Motor neuron (in vitro differentiated cells): ENCODE data around the gene RAB36. TPM values are rescaled to one million over a fixed set of nuclear protein-coding genes. Genes with fewer than 3 reads are reported as not detected.

ENCODE experiments used
- ATAC-seq, 8 experiments: fragments of 200-7000 bp; cut with Tn5 transposase; replicated peaks in 6 of 8; 2 replicates each; pipeline ENCODE4 v1.8.0; 2021; ENCODE audit warnings: mild to moderate bottlenecking in 8 of 8, moderate library complexity in 8 of 8
- H3K27ac ChIP-seq, 2 donors: fragments of 250-450 bp; sonication (Bioruptor Pico); 2 replicates each; pipeline ENCODE4 v1.9.0; 2021; ENCODE audit warnings: antibody characterized with exemption in 2 of 2, mild to moderate bottlenecking in 2 of 2, moderate library complexity in 1 of 2
- H3K4me1 ChIP-seq, 2 donors: fragments of 250-450 bp; sonication (Bioruptor Pico); replicated peaks in 1 of 2; 2 replicates each; pipeline ENCODE4 v1.6.1; 2021; ENCODE audit warnings: antibody characterized with exemption in 2 of 2, mild to moderate bottlenecking in 2 of 2, moderate library complexity in 1 of 2
- H3K4me3 ChIP-seq, 5 donors: fragments of 250-450 bp; sonication (Bioruptor Pico); 2 replicates each; pipeline ENCODE4 v1.9.0; 2021; ENCODE audit warnings: antibody characterized with exemption in 5 of 5, mild to moderate bottlenecking in 5 of 5, moderate library complexity in 4 of 5
- WGBS, 10 experiments: fragments of 450-650 bp; shearing (Covaris generic); methylation state at CpG; one replicate each; pipeline ENCODE4 v1.0.0; 2022; 5-methylcytosine and 5-hydroxymethylcytosine counted together
- in situ Hi-C, 9 experiments: fragments of 400-800 bp; cut with MboI; loops; one replicate each; pipeline ENCODE4 v1.15.0; 2021; ENCODE audit warnings: low sequenced_read_pairs in 9 of 9, low pct_unique_long_range_greater_than_20kb in 2 of 9; ENCODE audit not compliant: unreplicated experiment in 9 of 9
- total RNA-seq, 8 experiments: library from RNA; unstranded; fragments of 300-600 nt; gene quantifications; 2 replicates each; pipeline versions ENCODE4 v1.2.3 to v1.2.4, GENCODE V29; 2022

The RAB36 gene, protein sequence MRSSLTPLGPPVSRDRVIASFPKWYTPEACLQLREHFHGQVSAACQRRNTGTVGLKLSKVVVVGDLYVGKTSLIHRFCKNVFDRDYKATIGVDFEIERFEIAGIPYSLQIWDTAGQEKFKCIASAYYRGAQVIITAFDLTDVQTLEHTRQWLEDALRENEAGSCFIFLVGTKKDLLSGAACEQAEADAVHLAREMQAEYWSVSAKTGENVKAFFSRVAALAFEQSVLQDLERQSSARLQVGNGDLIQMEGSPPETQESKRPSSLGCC
- total RNA-seq: 10 to 100 TPM in 1 of 8 experiments, 1 to 10 TPM in 7; 3.1 to 14.4 (median 3.9) TPM

GRCh38 chr22:23144932-23145877 is at the start of gene RAB36:
Gene RAB36, plus strand, starts transcription at chr22:23145477. Its CDS starts 1,140 bp downstream, at chr22:23146617.
- H3K4me1 ChIP-seq: peaks cover 44 to 57% of the 10 kb centered on the region in 2 donors
- in situ Hi-C loops: loop anchor here in 4 of 9 experiments (25.0 kb wide), 2 partner anchors 183 to 358 kb away; no protein-coding TSS in a partner anchor
- H3K4me3 ChIP-seq: peak within 1 kb of the TSS; percentile 37 to 47 (median 44)
- WGBS, 10 experiments: 0 to 60% (median 10%) methylated on average over 1 to 8 of the region's 62 CpGs; no CpG with 5 or more reads in 5 of the 10 experiments
- H3K27ac ChIP-seq: peak within 1 kb of the TSS; percentile 66 to 87
- peak; percentile 82 to 90 (median 86) for ATAC-seq

DNA sequence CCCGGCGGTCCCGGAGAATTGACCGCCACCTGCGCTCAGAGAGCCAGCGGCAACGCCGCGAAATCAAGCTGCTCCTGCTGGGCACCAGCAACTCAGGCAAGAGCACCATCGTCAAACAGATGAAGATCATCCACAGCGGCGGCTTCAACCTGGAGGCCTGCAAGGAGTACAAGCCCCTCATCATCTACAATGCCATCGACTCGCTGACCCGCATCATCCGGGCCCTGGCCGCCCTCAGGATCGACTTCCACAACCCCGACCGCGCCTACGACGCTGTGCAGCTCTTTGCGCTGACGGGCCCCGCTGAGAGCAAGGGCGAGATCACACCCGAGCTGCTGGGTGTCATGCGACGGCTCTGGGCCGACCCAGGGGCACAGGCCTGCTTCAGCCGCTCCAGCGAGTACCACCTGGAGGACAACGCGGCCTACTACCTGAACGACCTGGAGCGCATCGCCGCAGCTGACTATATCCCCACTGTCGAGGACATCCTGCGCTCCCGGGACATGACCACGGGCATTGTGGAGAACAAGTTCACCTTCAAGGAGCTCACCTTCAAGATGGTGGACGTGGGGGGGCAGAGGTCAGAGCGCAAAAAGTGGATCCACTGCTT is 49.4 kb upstream of the RAB36 start:
- in situ Hi-C loops: no loop called here
- Histone ChIP-seq H3K27ac (peak overlapping the region; percentile 32 to 57), H3K4me1 (peaks cover 18 to 22% of the 10 kb centered on the region in 2 donors), H3K4me3 (no peak overlapping the region)
- ATAC-seq: no peak
- WGBS, 10 experiments: 60 to 100% (median 93%) methylated on average over 1 to 24 of the region's 45 CpGs; no CpG with 5 or more reads in 4 of the 10 experiments

DNA sequence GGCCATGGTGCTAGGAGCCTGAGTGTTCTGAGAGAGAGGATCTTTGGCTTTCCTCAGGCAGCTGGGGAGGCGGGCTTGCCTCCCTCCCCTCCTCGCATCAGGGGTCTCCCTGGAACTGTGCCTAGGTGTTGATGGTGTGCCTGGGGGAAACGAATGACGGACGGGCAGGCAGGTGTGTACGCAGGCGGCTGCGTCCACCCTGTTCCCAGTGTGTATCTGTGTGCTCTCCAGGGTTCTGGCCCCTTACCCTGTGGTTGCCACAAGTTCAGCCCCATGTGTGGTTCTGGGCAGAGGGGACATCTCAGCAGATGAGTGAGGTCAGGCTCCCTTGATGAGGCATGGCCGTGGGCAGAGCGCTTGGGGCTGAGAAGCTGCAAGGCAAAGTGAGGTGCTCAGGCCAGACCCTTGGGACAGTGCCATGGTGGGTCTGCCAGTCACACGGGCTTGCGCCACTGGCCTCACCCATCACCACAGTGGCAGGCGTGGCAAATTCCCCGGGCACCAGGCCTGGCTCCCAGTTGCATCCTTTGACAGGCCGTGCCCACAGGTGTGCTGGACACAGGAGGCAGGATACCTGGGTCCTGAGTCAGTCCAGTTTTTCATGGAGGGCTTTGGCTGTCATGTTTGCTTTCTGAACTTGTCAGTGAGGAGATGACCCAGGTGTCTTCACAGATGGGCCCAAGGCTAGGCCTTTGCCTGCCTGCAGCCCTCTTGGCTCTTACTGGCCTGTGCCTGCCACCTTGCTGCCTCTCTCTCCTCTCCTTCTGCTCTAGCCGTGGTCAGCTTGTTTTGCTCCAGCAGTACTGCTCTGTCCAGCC is 47.7 kb upstream of the RAB36 start:
- in situ Hi-C loops: no loop called here
- WGBS, 10 experiments: 79 to 100% (median 100%) methylated on average over 1 to 2 of the region's 16 CpGs; no CpG with 5 or more reads in 6 of the 10 experiments
- H3K4me3 ChIP-seq: no peak overlapping the region
- H3K27ac ChIP-seq: peak overlapping the region; percentile 39 to 66
- no peak for ATAC-seq
- H3K4me1 ChIP-seq: peaks cover 18 to 22% of the 10 kb centered on the region in 2 donors

DNA sequence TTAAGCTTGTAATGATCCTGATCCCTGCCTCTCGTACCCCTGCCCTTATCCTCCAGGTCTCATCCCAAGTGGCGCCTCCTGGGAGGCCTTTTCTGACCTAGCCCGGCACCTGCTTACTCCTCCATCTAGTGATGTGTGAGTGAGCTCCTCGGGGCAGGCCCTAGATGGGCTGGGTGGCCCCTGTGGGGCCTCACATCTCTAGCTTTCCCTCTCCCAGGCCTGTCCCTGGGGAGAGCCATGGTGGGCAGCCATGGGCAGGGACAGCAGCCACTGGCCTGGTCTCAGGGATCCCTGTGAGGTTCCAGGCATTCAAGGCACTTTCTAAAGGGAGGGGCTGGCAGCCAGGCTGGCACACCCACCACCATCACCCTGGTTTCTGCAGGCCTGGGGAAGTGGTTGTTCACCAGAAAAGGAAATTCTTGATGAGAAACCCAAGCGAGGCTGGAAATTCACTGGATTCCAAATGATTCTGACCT is 47.0 kb upstream of the RAB36 start:
- in situ Hi-C loops: no loop called here
- no peak for ATAC-seq
- WGBS, 10 experiments: 75 to 100% (median 100%) methylated on average over 1 to 3 of the region's 5 CpGs; no CpG with 5 or more reads in 5 of the 10 experiments
- no peak overlapping the region for H3K4me3 ChIP-seq
- peaks cover 16% of the 10 kb centered on the region in 2 donors for H3K4me1 ChIP-seq
- peak overlapping the region; percentile 20 to 40 for H3K27ac ChIP-seq

GRCh38 chr22:23098718-23099530 is 46.4 kb upstream of the RAB36 start:
- Histone ChIP-seq H3K27ac (peak overlapping the region in 1 of 2 donors; percentile 43), H3K4me3 (no peak overlapping the region), H3K4me1 (peaks cover 12 to 16% of the 10 kb centered on the region in 2 donors)
- in situ Hi-C loops: no loop called here
- no peak for ATAC-seq
- WGBS, 10 experiments: 55 to 100% (median 90%) methylated on average over 2 to 7 of the region's 28 CpGs; no CpG with 5 or more reads in 7 of the 10 experiments

DNA sequence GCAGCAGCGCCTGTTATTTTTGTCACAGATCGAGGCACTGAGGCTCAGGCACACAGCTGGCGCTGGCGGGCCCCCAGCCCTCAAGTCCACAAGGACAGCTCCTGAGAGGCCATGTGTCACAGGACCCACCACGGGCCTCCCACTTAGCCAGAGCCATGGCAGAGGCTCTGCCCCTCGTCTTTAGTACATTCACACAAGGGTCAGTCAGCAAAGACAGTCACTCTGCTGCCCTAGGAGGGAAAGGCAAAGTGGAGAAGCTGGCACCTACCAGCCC is 45.8 kb upstream of the RAB36 start:
- Histone ChIP-seq H3K4me1 (peaks cover 7 to 12% of the 10 kb centered on the region in 2 donors), H3K27ac (peak overlapping the region; percentile 26 to 43), H3K4me3 (no peak overlapping the region)
- in situ Hi-C loops: no loop called here
- no peak for ATAC-seq
- 84 to 100% methylated on average over 1 to 5 of the region's 6 CpGs; no CpG with 5 or more reads in 8 of the 10 experiments for WGBS, 10 experiments

- in situ Hi-C loops: no loop called here
- H3K4me1 ChIP-seq: peaks cover 0 to 4% of the 10 kb centered on the region in 2 donors
- ATAC-seq: peak in 1 of 8 experiments; percentile 13
- H3K4me3 ChIP-seq: no peak overlapping the region
- no peak overlapping the region for H3K27ac ChIP-seq
- WGBS, 10 experiments: 100% methylated on average over 2 of the region's 7 CpGs; no CpG with 5 or more reads in 9 of the 10 experiments
These were observed 45.0 kb upstream of the RAB36 start for GRCh38 chr22:23100124-23100801.

DNA sequence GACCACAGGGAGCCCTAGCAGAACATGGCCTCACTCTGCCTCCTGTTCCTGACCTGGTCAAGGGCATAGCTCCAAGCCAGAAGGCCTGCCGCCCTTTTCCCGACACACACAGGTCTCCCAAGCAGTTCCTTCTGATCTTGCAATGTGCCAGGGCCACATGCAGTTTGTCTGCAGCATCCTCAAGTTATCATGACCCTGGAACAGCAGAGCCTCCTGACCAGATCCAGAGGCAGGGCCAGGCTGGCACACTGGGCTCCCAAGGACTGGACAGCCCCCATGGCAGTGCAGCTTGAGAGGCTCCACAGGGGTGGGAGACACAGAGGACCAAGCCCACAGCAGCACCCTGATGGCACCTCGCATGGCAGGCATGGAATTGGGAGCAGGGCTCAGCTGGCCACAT is 43.8 kb upstream of the RAB36 start:
- H3K4me1 ChIP-seq: peaks cover 0 to 2% of the 10 kb centered on the region in 2 donors
- ATAC-seq: no peak
- 83 to 100% (median 86%) methylated on average over 1 to 2 of the region's 3 CpGs; no CpG with 5 or more reads in 7 of the 10 experiments for WGBS, 10 experiments
- in situ Hi-C loops: no loop called here
- peak overlapping the region; percentile 48 to 57 for H3K27ac ChIP-seq
- H3K4me3 ChIP-seq: no peak overlapping the region

DNA sequence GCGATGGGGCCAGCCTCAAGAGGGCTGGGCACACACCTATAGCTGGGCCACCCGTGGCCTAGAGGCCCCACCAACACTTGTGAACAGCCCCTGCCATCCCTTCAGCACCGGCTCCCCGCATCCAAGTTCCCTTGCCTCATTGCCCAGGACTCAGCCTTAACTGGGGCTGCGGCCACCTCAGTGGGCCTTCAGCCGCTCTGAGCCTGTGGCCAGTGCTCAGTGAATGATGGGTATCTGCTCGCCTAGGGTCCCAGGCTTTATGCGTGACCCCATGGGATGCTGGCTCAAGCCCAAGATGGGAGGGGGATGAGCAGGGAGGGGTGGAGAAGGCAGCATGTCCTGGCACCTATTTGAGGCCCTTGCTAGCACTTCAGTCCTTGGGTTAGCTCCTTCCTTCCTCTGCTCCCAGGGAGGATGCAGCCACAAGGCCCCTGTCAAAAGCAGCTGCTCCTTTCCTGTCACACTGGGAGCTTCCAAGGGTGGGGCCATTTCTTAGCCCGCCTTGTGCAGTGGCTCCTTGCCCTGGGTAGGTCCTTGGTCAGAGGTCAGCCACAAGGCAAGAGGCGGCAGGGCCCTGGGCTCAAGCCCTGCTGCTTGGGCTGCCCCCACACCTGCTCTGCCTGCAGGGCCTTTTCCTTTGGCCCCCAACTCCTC is 43.1 kb upstream of the RAB36 start:
- Histone ChIP-seq H3K4me1 (peaks cover 0 to 2% of the 10 kb centered on the region in 2 donors), H3K4me3 (no peak overlapping the region), H3K27ac (peak overlapping the region; percentile 48 to 57)
- WGBS, 10 experiments: 89 to 100% (median 100%) methylated on average over 2 to 5 of the region's 10 CpGs; no CpG with 5 or more reads in 5 of the 10 experiments
- no peak for ATAC-seq
- in situ Hi-C loops: no loop called here

DNA sequence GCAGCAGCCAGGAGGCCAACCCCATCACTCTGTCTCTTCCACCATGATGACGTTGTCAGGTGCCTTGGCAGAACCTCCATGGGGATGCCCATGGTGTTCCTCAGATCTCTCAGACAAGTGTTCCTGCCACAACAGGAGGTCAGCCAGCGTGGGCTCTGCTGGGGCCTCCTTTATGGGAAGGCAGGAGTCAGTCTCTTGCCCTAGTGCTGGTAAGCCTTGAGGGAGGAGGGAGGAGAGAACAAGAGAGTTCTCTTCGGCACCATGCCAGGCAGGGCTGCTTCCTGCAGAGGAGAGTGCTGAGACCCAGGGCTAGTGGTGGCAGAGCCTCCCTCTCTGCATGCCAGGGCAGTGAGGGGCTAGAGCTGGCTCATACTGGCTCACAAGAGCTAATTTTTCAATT is 42.5 kb upstream of the RAB36 start:
- 33 to 100% (median 89%) methylated on average over 1 to 3 of the region's 3 CpGs; no CpG with 5 or more reads in 6 of the 10 experiments for WGBS, 10 experiments
- Histone ChIP-seq H3K4me3 (no peak overlapping the region), H3K27ac (peak overlapping the region in 1 of 2 donors; percentile 57), H3K4me1 (peaks cover 0 to 2% of the 10 kb centered on the region in 2 donors)
- in situ Hi-C loops: no loop called here
- ATAC-seq: no peak
